K562 (cell line): ENCODE data around the gene VWF. TPM values are rescaled to one million over a fixed set of nuclear protein-coding genes. Genes with fewer than 3 reads are reported as not detected.

Source experiments
- NRF1 ChIP-seq, 2 experiments: fragments of 450-650 bp; IDR thresholded peaks in 1 of 2; conservative IDR thresholded peaks in 1 of 2; 2 replicates each; pipeline ENCODE4 v1.6.1; 2014; ENCODE audit warnings: mild to moderate bottlenecking in 2 of 2
- REST ChIP-seq, 2 experiments: fragments of 450-650 bp; formaldehyde crosslinking in 1 of 2; IDR thresholded peaks; 2 replicates each; pipeline versions ENCODE4 v1.4.0 to v1.6.1; 2014 to 2020; ENCODE audit warnings: mild to moderate bottlenecking in 2 of 2, borderline replicate concordance in 1 of 2, low read depth in 1 of 2
- polyA plus RNA-seq, 8 experiments: library from polyadenylated mRNA; depleted of rRNA in 4 of 8; stranded (reverse) in 5 of 8; unstranded in 3 of 8; fragments of >200 nt; fragmentation: Nextera tagmentation in 2 of 8; fragmentation: Illumina TruSeq in 1 of 8; extraction: Ambion mirVana in 2 of 8; extraction: Trizol in 1 of 8; gene quantifications; 2 replicates each; pipeline versions ENCODE4 v1.2.1 to v1.2.3, GENCODE V29; 2011 to 2014; ENCODE audit warnings: inconsistent platforms in 1 of 8, missing spikeins in 1 of 8
- total RNA-seq, 7 experiments: library from RNA; depleted of rRNA in 6 of 7; stranded (reverse); fragments of >200 nt in 6 of 7; fragmentation: Illumina TruSeq in 2 of 7; extraction: Trizol in 2 of 7; gene quantifications; 2 replicates each; pipeline versions ENCODE4 v1.2.1 to v1.2.3, GENCODE V29; 2011 to 2021; ENCODE audit warnings: low replicate concordance in 1 of 7

Gene VWF
- total and polyA plus RNA-seq, 9 of the 15 experiments (the other 6 are each of a cell fraction or from before 2014, with no cell fraction given) = 0.53 TPM; not detected in 8

- TF ChIP-seq REST (IDR thresholded peaks at IDR 0.05; ENCODE audit: borderline replicate concordance) = no peak
- no peak for TF ChIP-seq REST (CRISPR knock-in tag; IDR thresholded peaks at IDR 0.05; ENCODE audit: low read depth)
- TF ChIP-seq NRF1 (conservative IDR thresholded peaks at IDR 0.05 in 1 of 2, IDR thresholded peaks at IDR 0.05 in 1 of 2) = no peak
These were observed 18.3 kb downstream of the VWF start (continued) for GRCh38 chr12:6106218-6106617.
